Measurements from ENCODE around the gene TRAP1.

GRCh38 chr16:3641801-3642396 lies 75.4 kb downstream of the TRAP1 start:
- no peak for TF ChIP-seq CTCF (IDR thresholded peaks at IDR 0.05 in 8 of 11, conservative IDR thresholded peaks at IDR 0.05 in 3 of 11)
- no peak for TF ChIP-seq POLR2A (IDR thresholded peaks at IDR 0.05)
- no peak for TF ChIP-seq POLR2AphosphoS5 (IDR thresholded peaks at IDR 0.05)
